ENCODE measurements around the gene RIPOR2.

- TF ChIP-seq CTCF (IDR thresholded peaks at IDR 0.05; ENCODE audit: low read depth, low read length) (no peak), MAX (IDR thresholded peaks at IDR 0.05; ENCODE audit: low read depth, low read length) (no peak), POLR2A (IDR thresholded peaks at IDR 0.05; ENCODE audit: extremely low read depth, insufficient read length) (no peak)
These were observed 111.4 kb downstream of the RIPOR2 start for GRCh38 chr6:24824142-24824938.
